Peyer's patch (tissue), 4 donors: Measurements from ENCODE around the gene CCL28.

Source experiments
- POLR2A ChIP-seq, 2 donors: fragments of 450-650 bp; IDR thresholded peaks; one replicate each; pipeline ENCODE4 v1.5.1; 2017; ENCODE audit warnings: antibody characterized with exemption in 2 of 2, mild to moderate bottlenecking in 2 of 2, moderate library complexity in 2 of 2
- TF ChIP-seq, protein P1 (sequence below), 6 experiments: fragments of 450-650 bp in 4 of 6; fragments of 200-600 bp in 2 of 6; sonication (generic) in 1 of 6; IDR thresholded peaks; one replicate each; pipeline ENCODE4 v1.5.1; 2017 to 2019; ENCODE audit warnings: antibody characterized with exemption in 6 of 6, mild to moderate bottlenecking in 3 of 6, moderate library complexity in 1 of 6

DNA sequence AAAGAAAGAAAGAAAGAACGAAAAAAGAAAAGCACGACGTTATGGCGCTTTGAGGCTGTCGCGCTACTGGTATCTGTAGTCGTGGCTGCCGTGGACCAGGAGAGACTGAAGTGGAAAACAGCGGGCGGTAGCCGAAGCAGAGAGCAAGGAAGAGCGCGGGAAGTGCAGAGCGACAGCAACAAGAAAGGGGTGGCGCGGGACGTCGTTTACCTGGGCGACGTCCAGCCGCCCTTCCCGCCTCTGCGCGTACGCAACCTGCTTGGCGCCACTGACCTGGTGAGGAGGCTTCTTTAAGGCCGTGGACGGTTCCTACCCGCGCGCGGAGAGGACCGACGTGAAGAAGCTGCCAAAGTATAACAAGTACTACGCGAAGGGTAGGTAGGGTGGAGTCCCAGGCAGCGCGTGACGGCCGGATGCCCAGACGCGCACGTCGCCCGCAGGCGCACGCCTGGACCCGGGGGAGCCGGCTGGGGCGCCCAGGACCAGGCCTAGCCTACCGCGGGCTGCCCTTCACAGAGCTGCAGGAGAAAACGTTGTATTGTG, 15.4 kb downstream of the CCL28 start:
- TF ChIP-seq, protein P1, sequence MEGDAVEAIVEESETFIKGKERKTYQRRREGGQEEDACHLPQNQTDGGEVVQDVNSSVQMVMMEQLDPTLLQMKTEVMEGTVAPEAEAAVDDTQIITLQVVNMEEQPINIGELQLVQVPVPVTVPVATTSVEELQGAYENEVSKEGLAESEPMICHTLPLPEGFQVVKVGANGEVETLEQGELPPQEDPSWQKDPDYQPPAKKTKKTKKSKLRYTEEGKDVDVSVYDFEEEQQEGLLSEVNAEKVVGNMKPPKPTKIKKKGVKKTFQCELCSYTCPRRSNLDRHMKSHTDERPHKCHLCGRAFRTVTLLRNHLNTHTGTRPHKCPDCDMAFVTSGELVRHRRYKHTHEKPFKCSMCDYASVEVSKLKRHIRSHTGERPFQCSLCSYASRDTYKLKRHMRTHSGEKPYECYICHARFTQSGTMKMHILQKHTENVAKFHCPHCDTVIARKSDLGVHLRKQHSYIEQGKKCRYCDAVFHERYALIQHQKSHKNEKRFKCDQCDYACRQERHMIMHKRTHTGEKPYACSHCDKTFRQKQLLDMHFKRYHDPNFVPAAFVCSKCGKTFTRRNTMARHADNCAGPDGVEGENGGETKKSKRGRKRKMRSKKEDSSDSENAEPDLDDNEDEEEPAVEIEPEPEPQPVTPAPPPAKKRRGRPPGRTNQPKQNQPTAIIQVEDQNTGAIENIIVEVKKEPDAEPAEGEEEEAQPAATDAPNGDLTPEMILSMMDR (IDR thresholded peaks at IDR 0.05): no peak
- no peak for TF ChIP-seq POLR2A (IDR thresholded peaks at IDR 0.05)
